Endothelial cell of umbilical vein (primary cell): Measurements from ENCODE around the gene TPBG.

Source experiments
- EZH2 ChIP-seq: IDR thresholded peaks from 2 replicates; pipeline ENCODE4 v1.6.1; 2012; ENCODE audit warnings: borderline replicate concordance, low read depth, mild to moderate bottlenecking, moderate library complexity, low read length, inconsistent platforms; ENCODE audit not compliant: severe bottlenecking
- POLR2A ChIP-seq: IDR thresholded peaks from 2 replicates; pipeline ENCODE4 v1.6.1; 2012; ENCODE audit warnings: low read depth, mild to moderate bottlenecking, control low read depth, low read length
- TF ChIP-seq, protein P1 (sequence below), 2 donors: IDR thresholded peaks; 1 replicate in 1 of 2; 2 replicates in 1 of 2; pipeline ENCODE4 v1.5.1; 2011; ENCODE audit warnings: low read length in 2 of 2, mild to moderate bottlenecking in 2 of 2, moderate library complexity in 2 of 2, control low read depth in 1 of 2, inconsistent platforms in 1 of 2, low read depth in 1 of 2; ENCODE audit not compliant: insufficient read depth in 1 of 2; ENCODE audit errors: extremely low read depth in 1 of 2

DNA sequence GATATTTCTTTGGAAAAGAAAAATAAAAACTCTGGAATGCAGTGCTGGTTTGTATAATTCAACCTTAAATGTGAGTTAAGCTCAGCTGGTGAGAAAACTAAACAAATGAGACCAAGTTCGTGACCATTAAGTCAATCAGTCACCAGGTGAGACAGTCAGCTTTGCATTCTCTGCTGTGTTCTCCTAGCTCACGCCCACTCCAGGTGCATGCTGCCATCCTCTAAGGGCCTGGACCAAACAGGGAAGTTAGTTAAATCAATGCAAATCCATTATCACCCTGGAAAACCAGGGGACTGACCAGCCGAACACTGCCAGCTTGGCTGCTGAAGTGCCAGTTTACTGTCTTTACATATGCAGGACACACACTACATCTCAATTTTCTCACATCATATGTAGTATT, 7.2 kb downstream of the TPBG start:
- TF ChIP-seq, protein P1, sequence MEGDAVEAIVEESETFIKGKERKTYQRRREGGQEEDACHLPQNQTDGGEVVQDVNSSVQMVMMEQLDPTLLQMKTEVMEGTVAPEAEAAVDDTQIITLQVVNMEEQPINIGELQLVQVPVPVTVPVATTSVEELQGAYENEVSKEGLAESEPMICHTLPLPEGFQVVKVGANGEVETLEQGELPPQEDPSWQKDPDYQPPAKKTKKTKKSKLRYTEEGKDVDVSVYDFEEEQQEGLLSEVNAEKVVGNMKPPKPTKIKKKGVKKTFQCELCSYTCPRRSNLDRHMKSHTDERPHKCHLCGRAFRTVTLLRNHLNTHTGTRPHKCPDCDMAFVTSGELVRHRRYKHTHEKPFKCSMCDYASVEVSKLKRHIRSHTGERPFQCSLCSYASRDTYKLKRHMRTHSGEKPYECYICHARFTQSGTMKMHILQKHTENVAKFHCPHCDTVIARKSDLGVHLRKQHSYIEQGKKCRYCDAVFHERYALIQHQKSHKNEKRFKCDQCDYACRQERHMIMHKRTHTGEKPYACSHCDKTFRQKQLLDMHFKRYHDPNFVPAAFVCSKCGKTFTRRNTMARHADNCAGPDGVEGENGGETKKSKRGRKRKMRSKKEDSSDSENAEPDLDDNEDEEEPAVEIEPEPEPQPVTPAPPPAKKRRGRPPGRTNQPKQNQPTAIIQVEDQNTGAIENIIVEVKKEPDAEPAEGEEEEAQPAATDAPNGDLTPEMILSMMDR (IDR thresholded peaks at IDR 0.05; ENCODE audit: extremely low read depth in 1 of 2, insufficient read depth in 1 of 2, low read depth in 1 of 2, low read length in 2 of 2): no peak
- no peak for TF ChIP-seq EZH2
- no peak for TF ChIP-seq POLR2A
